ENCODE data around the gene KMT2C.

The KMT2C gene

GRCh38 chr7:152090747-152091146 lies 345.1 kb downstream of the KMT2C start:
- no peak for DNase-seq

- DNase-seq: no peak
Observed at GRCh38 chr7:152089183-152089582, 346.6 kb downstream of the KMT2C start.

GRCh38 chr7:152086513-152086912 lies 349.3 kb downstream of the KMT2C start:
- DNase-seq: no peak

GRCh38 chr7:152085131-152085530 lies 350.7 kb downstream of the KMT2C start:
- no peak for DNase-seq

All from NCI-H1417 (cell line).